Measurements from ENCODE around the gene BICDL2.

- TF ChIP-seq CTCF (conservative IDR thresholded peaks at IDR 0.05 in 1 of 2, IDR thresholded peaks at IDR 0.05 in 1 of 2; ENCODE audit: low read depth in 1 of 2, low read length in 2 of 2) (no peak), EZH2 (IDR thresholded peaks at IDR 0.05; ENCODE audit: low read length, missing control alignments) (peak; percentile 97)
Measured at GRCh38 chr16:3036726-3037315, at the start of gene BICDL2.

All from fibroblast of lung (primary cell).